CD4-positive, alpha-beta T cell treated with Interferon alpha-2 for 1 hour (primary cell): Measurements from ENCODE around the gene PRR19.

Experiments used
- DNase-seq, 2 donors: peaks; one replicate each; pipeline ENCODE4 v3.0.0-alpha.2; 2020 to 2022

PRR19 gene

GRCh38 chr19:42303101-42303464 is 1.2 kb downstream of the PRR19 start:
- no peak for DNase-seq

GRCh38 chr19:42303876-42304275 is 1.9 kb downstream of the PRR19 start:
- no peak for DNase-seq

- peak in 1 of 2 donors; percentile 46 for DNase-seq
Observed at GRCh38 chr19:42306646-42307045, 4.7 kb downstream of the PRR19 start.

GRCh38 chr19:42309686-42310085 is 7.8 kb downstream of the PRR19 start:
- DNase-seq = no peak

- no peak for DNase-seq
Observed at GRCh38 chr19:42311657-42312056, 9.7 kb downstream of the PRR19 start.

- no peak for DNase-seq
Observed at GRCh38 chr19:42312370-42312769, 10.4 kb downstream of the PRR19 start.

- peak in 1 of 2 donors; percentile 37 for DNase-seq
Observed at GRCh38 chr19:42313096-42313839, 11.3 kb downstream of the PRR19 start, which contains the start of gene TMEM145. TSS of gene TMEM145 (plus strand) at chr19:42313309. CDS start at chr19:42313377, 68 bp downstream.

GRCh38 chr19:42313840-42314755 is 12.2 kb downstream of the PRR19 start:
- DNase-seq = no peak

GRCh38 chr19:42315024-42315423 is 13.1 kb downstream of the PRR19 start:
- DNase-seq = no peak

- DNase-seq = no peak
Observed at GRCh38 chr19:42316223-42317211, 14.6 kb downstream of the PRR19 start.

GRCh38 chr19:42317535-42317934 is 15.6 kb downstream of the PRR19 start:
- DNase-seq = no peak

GRCh38 chr19:42322305-42322704 is 20.4 kb downstream of the PRR19 start:
- DNase-seq = no peak

- DNase-seq = no peak
Observed at GRCh38 chr19:42323473-42323851, 21.5 kb downstream of the PRR19 start.

GRCh38 chr19:42323852-42324654 is 22.1 kb downstream of the PRR19 start:
- peak in 1 of 2 donors; percentile 33 for DNase-seq

- DNase-seq = no peak
Observed at GRCh38 chr19:42324655-42325307, 22.8 kb downstream of the PRR19 start.

GRCh38 chr19:42325308-42325895 is 23.5 kb downstream of the PRR19 start, which contains the start of gene MEGF8:
TSS of gene MEGF8 (plus strand) at chr19:42325635. CDS start at chr19:42326244, 609 bp downstream.
- peak; percentile 99 for DNase-seq

GRCh38 chr19:42325896-42326771 is 24.2 kb downstream of the PRR19 start:
- DNase-seq = peak in 1 of 2 donors; percentile 27

GRCh38 chr19:42326969-42327368 is 25.0 kb downstream of the PRR19 start:
- DNase-seq = no peak

GRCh38 chr19:42327381-42327780 is 25.4 kb downstream of the PRR19 start:
- DNase-seq = no peak

GRCh38 chr19:42328106-42328505 is 26.2 kb downstream of the PRR19 start:
- DNase-seq = no peak
